HG03442 (cell line): ENCODE results near the gene FHAD1.

ENCODE experiments used
- ATAC-seq: cut with Tn5 transposase; IDR thresholded peaks from one replicate; pipeline ENCODE4 v1.9.1; 2021; ENCODE audit warnings: mild to moderate bottlenecking, moderate library complexity; ENCODE audit not compliant: unreplicated experiment

Gene FHAD1

GRCh38 chr1:15245593-15246360 is 1.2 kb upstream of the FHAD1 start:
- ATAC-seq, result no peak

- ATAC-seq, result no peak
These were observed 1.2 kb downstream of the FHAD1 start for GRCh38 chr1:15248216-15248615.

GRCh38 chr1:15249081-15249480 is 2.1 kb downstream of the FHAD1 start:
- no peak for ATAC-seq

- ATAC-seq, result no peak
These were observed 5.1 kb downstream of the FHAD1 start for GRCh38 chr1:15251857-15252835.

GRCh38 chr1:15254559-15254958 is 7.5 kb downstream of the FHAD1 start:
- ATAC-seq, result no peak

- no peak for ATAC-seq
These were observed 8.6 kb downstream of the FHAD1 start for GRCh38 chr1:15255582-15256149.

- no peak for ATAC-seq
These were observed 9.6 kb downstream of the FHAD1 start for GRCh38 chr1:15256584-15256983.

- no peak for ATAC-seq
These were observed 10.3 kb downstream of the FHAD1 start for GRCh38 chr1:15257309-15257708.

GRCh38 chr1:15258833-15259621 is 12.0 kb downstream of the FHAD1 start:
- no peak for ATAC-seq

- ATAC-seq, result no peak
These were observed 12.6 kb downstream of the FHAD1 start for GRCh38 chr1:15259622-15260007.

- ATAC-seq, result no peak
These were observed 13.6 kb downstream of the FHAD1 start for GRCh38 chr1:15260418-15261154.

GRCh38 chr1:15261155-15262002 is 14.4 kb downstream of the FHAD1 start:
- no peak for ATAC-seq

GRCh38 chr1:15262003-15262377 is 15.0 kb downstream of the FHAD1 start:
- no peak for ATAC-seq

- ATAC-seq, result no peak
These were observed 15.7 kb downstream of the FHAD1 start for GRCh38 chr1:15262706-15263105.

GRCh38 chr1:15264769-15265168 is 17.7 kb downstream of the FHAD1 start:
- no peak for ATAC-seq

GRCh38 chr1:15271196-15271595 is 24.2 kb downstream of the FHAD1 start:
- no peak for ATAC-seq

- no peak for ATAC-seq
These were observed 25.2 kb downstream of the FHAD1 start for GRCh38 chr1:15272009-15272781.

- ATAC-seq, result no peak
These were observed 25.7 kb downstream of the FHAD1 start for GRCh38 chr1:15272782-15273127.

- no peak for ATAC-seq
These were observed 26.3 kb downstream of the FHAD1 start for GRCh38 chr1:15273274-15273673.
